Stomach smooth muscle (tissue), 2 donors: Measurements from ENCODE around the gene UTF1.
A peak's percentile ranks its signal among the peaks of the same experiment; 100 is the strongest.
"Not testable (repeated sequence)": the region's sequence is repeated elsewhere in the genome, so short reads cannot be mapped to it uniquely, and the experiment has no call there.

Experiments used
- H3K27ac ChIP-seq: one replicate; pipeline ENCODE4 v1.7.0; 2013; ENCODE audit warnings: mild to moderate bottlenecking, low read length, inconsistent platforms
- H3K27me3 ChIP-seq, 2 donors: one replicate each; pipeline ENCODE4 v1.7.0; 2013; ENCODE audit warnings: low read length in 2 of 2; ENCODE audit not compliant: insufficient read depth in 2 of 2, control insufficient read depth in 1 of 2
- H3K36me3 ChIP-seq, 2 donors: one replicate each; pipeline ENCODE4 v1.7.0; 2013; ENCODE audit warnings: low read length in 2 of 2; ENCODE audit not compliant: control insufficient read depth in 2 of 2, insufficient read depth in 2 of 2
- H3K4me1 ChIP-seq: one replicate; pipeline ENCODE4 v1.7.0; 2013; ENCODE audit warnings: low read length; ENCODE audit not compliant: control insufficient read depth, insufficient read depth
- H3K4me3 ChIP-seq, 2 donors: one replicate each; pipeline ENCODE4 v1.7.0; 2013; ENCODE audit warnings: low read length in 2 of 2
- H3K9ac ChIP-seq, 2 donors: one replicate each; pipeline ENCODE4 v1.7.0; 2013; ENCODE audit warnings: low read length in 2 of 2, mild to moderate bottlenecking in 1 of 2
- H3K9me3 ChIP-seq, 2 donors: one replicate each; pipeline ENCODE4 v1.7.0; 2013; ENCODE audit warnings: low read length in 2 of 2; ENCODE audit not compliant: control insufficient read depth in 2 of 2
- donor health status: healthy.
- donor health status: Pancreatic carcinoma.

The UTF1 gene

GRCh38 chr10:133259602-133259989 is 29.6 kb downstream of the UTF1 start:
- H3K4me3 ChIP-seq: no peak overlapping the region
- H3K27me3 ChIP-seq: no peaks in the 10 kb centered on the region
- no peaks in the 10 kb centered on the region for H3K36me3 ChIP-seq
- H3K9ac ChIP-seq: no peak overlapping the region
- no peak overlapping the region for H3K27ac ChIP-seq
- peaks cover 29% of the 10 kb centered on the region for H3K4me1 ChIP-seq
- no peaks in the 10 kb centered on the region for H3K9me3 ChIP-seq

GRCh38 chr10:133260895-133261725 is 31.1 kb downstream of the UTF1 start:
- Histone ChIP-seq H3K9ac (peak overlapping the region; percentile 11 to 58), H3K27ac (peak overlapping the region; percentile 55), H3K27me3 (no peaks in the 10 kb centered on the region), H3K4me1 (peaks cover 31% of the 10 kb centered on the region), H3K36me3 (no peaks in the 10 kb centered on the region), H3K9me3 (no peaks in the 10 kb centered on the region), H3K4me3 (peak overlapping the region; percentile 65 to 75)

- peak overlapping the region in 1 of 2 donors; percentile 11 for H3K9ac ChIP-seq
- no peaks in the 10 kb centered on the region for H3K27me3 ChIP-seq
These were observed 31.8 kb downstream of the UTF1 start for GRCh38 chr10:133261726-133262325.

GRCh38 chr10:133262696-133263095 is 32.7 kb downstream of the UTF1 start:
- Histone ChIP-seq H3K9me3 (no peaks in the 10 kb centered on the region), H3K9ac (no peak overlapping the region), H3K4me1 (peaks cover 29% of the 10 kb centered on the region), H3K27me3 (no peaks in the 10 kb centered on the region), H3K4me3 (peak overlapping the region in 1 of 2 donors; percentile 69), H3K27ac (no peak overlapping the region), H3K36me3 (no peaks in the 10 kb centered on the region)

More at GRCh38 chr10:133261726-133262325, 31.8 kb downstream of the UTF1 start:
- H3K36me3 ChIP-seq: no peaks in the 10 kb centered on the region
- no peaks in the 10 kb centered on the region for H3K9me3 ChIP-seq
- peak overlapping the region; percentile 55 for H3K27ac ChIP-seq
- peak overlapping the region; percentile 65 to 75 for H3K4me3 ChIP-seq
- peaks cover 31% of the 10 kb centered on the region for H3K4me1 ChIP-seq

- H3K9me3 ChIP-seq: no peaks in the 10 kb centered on the region
- peaks cover 26% of the 10 kb centered on the region for H3K4me1 ChIP-seq
- H3K36me3 ChIP-seq: no peaks in the 10 kb centered on the region
- no peaks in the 10 kb centered on the region for H3K27me3 ChIP-seq
- H3K4me3 ChIP-seq: no peak overlapping the region
- no peak overlapping the region for H3K27ac ChIP-seq
- H3K9ac ChIP-seq: no peak overlapping the region
These were observed 33.7 kb downstream of the UTF1 start for GRCh38 chr10:133263674-133264073.

GRCh38 chr10:133264461-133264860 is 34.4 kb downstream of the UTF1 start:
- Histone ChIP-seq H3K27ac (no peak overlapping the region), H3K36me3 (no peaks in the 10 kb centered on the region), H3K27me3 (no peaks in the 10 kb centered on the region), H3K9me3 (no peaks in the 10 kb centered on the region), H3K4me3 (no peak overlapping the region), H3K4me1 (peaks cover 22% of the 10 kb centered on the region), H3K9ac (no peak overlapping the region)

- H3K27ac ChIP-seq, H3K9me3 ChIP-seq, H3K4me3 ChIP-seq, H3K27me3 ChIP-seq, H3K36me3 ChIP-seq, H3K9ac ChIP-seq: not testable (repeated sequence)
- H3K4me1 ChIP-seq: peaks cover 17% of the 10 kb centered on the region
These were observed 35.0 kb downstream of the UTF1 start for GRCh38 chr10:133265052-133265451.

GRCh38 chr10:133266056-133266795 is 36.2 kb downstream of the UTF1 start:
- Histone ChIP-seq H3K4me1 (peaks cover 12% of the 10 kb centered on the region), H3K4me3 (no peak overlapping the region), H3K27ac (no peak overlapping the region), H3K27me3 (no peaks in the 10 kb centered on the region), H3K9me3 (no peaks in the 10 kb centered on the region), H3K9ac (no peak overlapping the region), H3K36me3 (no peaks in the 10 kb centered on the region)

- H3K36me3 ChIP-seq: no peaks in the 10 kb centered on the region
These were observed 37.3 kb downstream of the UTF1 start for GRCh38 chr10:133267293-133267692.

GRCh38 chr10:133267829-133268228 is 37.8 kb downstream of the UTF1 start:
- H3K4me1 ChIP-seq: peaks cover 2% of the 10 kb centered on the region
- no peaks in the 10 kb centered on the region for H3K9me3 ChIP-seq
- no peak overlapping the region for H3K9ac ChIP-seq
- no peak overlapping the region for H3K4me3 ChIP-seq
- no peaks in the 10 kb centered on the region for H3K27me3 ChIP-seq
- no peaks in the 10 kb centered on the region for H3K36me3 ChIP-seq
- no peak overlapping the region for H3K27ac ChIP-seq

More at GRCh38 chr10:133267293-133267692, 37.3 kb downstream of the UTF1 start:
- Histone ChIP-seq H3K4me3 (no peak overlapping the region), H3K27ac (no peak overlapping the region), H3K27me3 (no peaks in the 10 kb centered on the region), H3K4me1 (peaks cover 7% of the 10 kb centered on the region), H3K9ac (no peak overlapping the region), H3K9me3 (no peaks in the 10 kb centered on the region)
